Endothelial cell of umbilical vein (primary cell): ENCODE measurements around the gene NFKB1. TPM values are rescaled to one million over a fixed set of nuclear protein-coding genes. Genes with fewer than 3 reads are reported as not detected.
A peak's percentile ranks its signal among the peaks of the same experiment; 100 is the strongest.

Source experiments
- BruUV-seq: library from RNA; stranded (reverse); fragments of 400-500 nt; replicated peaks from 2 replicates; lab custom pipeline; 2021; lab: Mats Ljungman, UMichigan
- CTCF ChIA-PET: fragments of 300-600, 350-600 bp; sonication (Branson Sonifier 250); formaldehyde crosslinking; loops from one replicate; lab custom pipeline; 2021; ENCODE audit warnings: antibody characterized with exemption, inconsistent platforms; lab: Charles Lee
- POLR2A ChIA-PET: fragments of 300-600, 350-600 bp; sonication (Branson Sonifier 250); formaldehyde crosslinking; loops from one replicate; lab custom pipeline; 2021; ENCODE audit warnings: antibody characterized with exemption, inconsistent platforms; lab: Charles Lee
- DNase-seq: peaks from one replicate; pipeline ENCODE4 v3.0.0-alpha.2; 2011; ENCODE audit warnings: low read depth, low spot score
- FAIRE-seq: peaks from 2 replicates; lab custom pipeline; 2011; peaks lifted over from hg19 to GRCh38; lab: Jason Lieb, UNC
- H2AFZ ChIP-seq: 2 replicates; pipeline ENCODE4 v1.6.0; 2012; ENCODE audit warnings: low read depth, low read length, control low read depth, inconsistent platforms
- H3K27ac ChIP-seq: 2 replicates; pipeline ENCODE4 v1.5.1; 2011; ENCODE audit warnings: low read depth, mild to moderate bottlenecking, control low read depth, low read length, moderate library complexity; ENCODE audit not compliant: insufficient read depth
- H3K27me3 ChIP-seq, 2 experiments: 2 replicates each; pipeline versions ENCODE4 v1.6.0 to v1.6.1; 2011; ENCODE audit warnings: low read length in 2 of 2, mixed read lengths in 1 of 2; ENCODE audit not compliant: control insufficient read depth in 2 of 2, insufficient read depth in 2 of 2
- H3K36me3 ChIP-seq, 2 experiments: 2 replicates in 1 of 2; 3 replicates in 1 of 2; pipeline ENCODE4 v1.5.1; 2011; ENCODE audit warnings: low read length in 2 of 2, mild to moderate bottlenecking in 1 of 2, moderate library complexity in 1 of 2; ENCODE audit not compliant: control insufficient read depth in 2 of 2, insufficient read depth in 2 of 2; ENCODE audit errors: extremely low read depth in 1 of 2
- H3K4me1 ChIP-seq: 3 replicates; pipeline ENCODE4 v1.5.1; 2011; ENCODE audit warnings: mild to moderate bottlenecking, low read length; ENCODE audit not compliant: control insufficient read depth, insufficient read depth; ENCODE audit errors: extremely low read depth
- H3K4me2 ChIP-seq: 2 replicates; pipeline ENCODE4 v1.6.1; 2011; ENCODE audit warnings: low read length, control low read depth, mixed read lengths; ENCODE audit not compliant: insufficient read depth
- H3K4me3 ChIP-seq, 3 experiments: fragments of 200-600 bp in 1 of 3; sonication (generic), shearing (Covaris generic) in 1 of 3; replicated peaks in 1 of 3; 2 replicates each; pipeline ENCODE4 v1.5.1; 2011 to 2016; ENCODE audit warnings: control low read depth in 3 of 3, low read length in 3 of 3, mild to moderate bottlenecking in 2 of 3, inconsistent platforms in 1 of 3, low read depth in 1 of 3, moderate library complexity in 1 of 3; ENCODE audit not compliant: insufficient read depth in 1 of 3
- H3K79me2 ChIP-seq: 2 replicates; pipeline ENCODE4 v1.6.0; 2012; ENCODE audit warnings: low read length, inconsistent platforms; ENCODE audit not compliant: control insufficient read depth, insufficient read depth
- H3K9ac ChIP-seq: replicated peaks from 2 replicates; pipeline ENCODE3; 2011; ENCODE audit warnings: low read length, control low read depth; ENCODE audit not compliant: insufficient read depth; ENCODE audit errors: extremely low read depth
- H3K9me1 ChIP-seq: replicated peaks from 3 replicates; pipeline ENCODE4 v1.6.0; 2011; ENCODE audit warnings: mild to moderate bottlenecking, low read length; ENCODE audit not compliant: control insufficient read depth, insufficient read depth; ENCODE audit errors: extremely low read depth
- H3K9me3 ChIP-seq: replicated peaks from 2 replicates; pipeline ENCODE4 v1.5.1; 2012; ENCODE audit warnings: low read length, inconsistent platforms; ENCODE audit not compliant: control insufficient read depth, insufficient read depth
- H4K20me1 ChIP-seq: replicated peaks from 2 replicates; pipeline ENCODE3; 2011; ENCODE audit warnings: mild to moderate bottlenecking, low read length; ENCODE audit not compliant: control insufficient read depth, insufficient read depth; ENCODE audit errors: extremely low read depth
- FOS ChIP-seq: IDR thresholded peaks from 2 replicates; pipeline ENCODE4 v1.6.1; 2011; ENCODE audit warnings: mild to moderate bottlenecking, low read length, moderate library complexity, borderline replicate concordance; ENCODE audit not compliant: insufficient read depth
- GATA2 ChIP-seq: IDR thresholded peaks from 2 replicates; pipeline ENCODE4 v1.7.0; 2011; ENCODE audit warnings: low read depth, mild to moderate bottlenecking, moderate library complexity, mixed read lengths, low read length; ENCODE audit not compliant: insufficient read length, insufficient read depth
- POLR2AphosphoS5 ChIP-seq: IDR thresholded peaks from 2 replicates; pipeline ENCODE4 v1.6.1; 2012; ENCODE audit warnings: low read depth, mild to moderate bottlenecking, control low read depth, low read length, moderate library complexity; ENCODE audit not compliant: insufficient read depth
- dilution Hi-C: fragments of 300-500 bp; cut with MboI; formaldehyde crosslinking; loops from one replicate; pipeline ENCODE4 v1.15.0; 2019; ENCODE audit warnings: low sequenced_read_pairs; ENCODE audit not compliant: extremely low pct_ligation_motif_present
- intact Hi-C: fragments of 100-400 bp; cut with micrococcal nuclease; formaldehyde crosslinking; loops from one replicate; pipeline ENCODE4 v1.10.0; 2022
- polyA plus RNA-seq, 4 experiments: library from polyadenylated mRNA; depleted of rRNA in 3 of 4; stranded (reverse) in 3 of 4; unstranded in 1 of 4; fragments of >200 nt; gene quantifications; 2 replicates each; pipeline versions ENCODE4 v1.2.1 to v1.2.3, GENCODE V29; 2011 to 2012; ENCODE audit warnings: missing spikeins in 1 of 4
- total RNA-seq: library from RNA; stranded (reverse); gene quantifications from 2 replicates; pipeline ENCODE4 v1.2.3, GENCODE V29; 2021
- TF ChIP-seq, protein P1 (sequence below), 2 donors: IDR thresholded peaks; 1 replicate in 1 of 2; 2 replicates in 1 of 2; pipeline ENCODE4 v1.5.1; 2011; ENCODE audit warnings: low read length in 2 of 2, mild to moderate bottlenecking in 2 of 2, moderate library complexity in 2 of 2, control low read depth in 1 of 2, inconsistent platforms in 1 of 2, low read depth in 1 of 2; ENCODE audit not compliant: insufficient read depth in 1 of 2; ENCODE audit errors: extremely low read depth in 1 of 2

NFKB1 gene
- total and polyA plus RNA-seq, 2 donors (not counting 3 experiments of a cell fraction or from before 2014, with no cell fraction given) = 21.3 to 41.4 TPM

GRCh38 chr4:102608190-102608589 lies 107.0 kb downstream of the NFKB1 start:
- Histone ChIP-seq H3K4me3 (no peak overlapping the region), H2AFZ (no peak overlapping the region), H3K79me2 (no peaks in the 10 kb centered on the region), H4K20me1 (no peaks in the 10 kb centered on the region), H3K9me3 (no peaks in the 10 kb centered on the region), H3K27me3 (no peaks in the 10 kb centered on the region), H3K4me2 (no peak overlapping the region), H3K9me1 (no peaks in the 10 kb centered on the region), H3K9ac (no peak overlapping the region), H3K36me3 (peaks cover 21 to 26% of the 10 kb centered on the region in 2 experiments), H3K27ac (no peak overlapping the region), H3K4me1 (peaks cover 11% of the 10 kb centered on the region)
- no peak for DNase-seq
- no peak for FAIRE-seq
- ChIA-PET CTCF (interaction anchor here (1.0 to 1.6 kb wide), 2 partner anchors 13 to 491 kb away, joined by 4 read pairs; partner anchors contain the start of gene BDH2), POLR2A (no interaction called here)
- no TSS peak for BruUV-seq
- dilution Hi-C loops = no loop called here
- intact Hi-C loops = no loop called here
- TF ChIP-seq FOS (peak; percentile 19), POLR2AphosphoS5 (no peak)

- Histone ChIP-seq H3K4me3 (no peak overlapping the region), H3K27ac (no peak overlapping the region), H3K9me1 (no peaks in the 10 kb centered on the region), H3K27me3 (no peaks in the 10 kb centered on the region), H3K4me2 (no peak overlapping the region), H3K9ac (no peak overlapping the region), H3K79me2 (no peaks in the 10 kb centered on the region), H4K20me1 (no peaks in the 10 kb centered on the region), H3K36me3 (peaks cover 19 to 26% of the 10 kb centered on the region in 2 experiments), H3K4me1 (peaks cover 25% of the 10 kb centered on the region), H3K9me3 (no peaks in the 10 kb centered on the region), H2AFZ (no peak overlapping the region)
- TF ChIP-seq, protein P1, sequence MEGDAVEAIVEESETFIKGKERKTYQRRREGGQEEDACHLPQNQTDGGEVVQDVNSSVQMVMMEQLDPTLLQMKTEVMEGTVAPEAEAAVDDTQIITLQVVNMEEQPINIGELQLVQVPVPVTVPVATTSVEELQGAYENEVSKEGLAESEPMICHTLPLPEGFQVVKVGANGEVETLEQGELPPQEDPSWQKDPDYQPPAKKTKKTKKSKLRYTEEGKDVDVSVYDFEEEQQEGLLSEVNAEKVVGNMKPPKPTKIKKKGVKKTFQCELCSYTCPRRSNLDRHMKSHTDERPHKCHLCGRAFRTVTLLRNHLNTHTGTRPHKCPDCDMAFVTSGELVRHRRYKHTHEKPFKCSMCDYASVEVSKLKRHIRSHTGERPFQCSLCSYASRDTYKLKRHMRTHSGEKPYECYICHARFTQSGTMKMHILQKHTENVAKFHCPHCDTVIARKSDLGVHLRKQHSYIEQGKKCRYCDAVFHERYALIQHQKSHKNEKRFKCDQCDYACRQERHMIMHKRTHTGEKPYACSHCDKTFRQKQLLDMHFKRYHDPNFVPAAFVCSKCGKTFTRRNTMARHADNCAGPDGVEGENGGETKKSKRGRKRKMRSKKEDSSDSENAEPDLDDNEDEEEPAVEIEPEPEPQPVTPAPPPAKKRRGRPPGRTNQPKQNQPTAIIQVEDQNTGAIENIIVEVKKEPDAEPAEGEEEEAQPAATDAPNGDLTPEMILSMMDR (IDR thresholded peaks at IDR 0.05; ENCODE audit: extremely low read depth in 1 of 2, insufficient read depth in 1 of 2, low read depth in 1 of 2, low read length in 2 of 2) = peak; percentile 18 to 25
- no peak for TF ChIP-seq GATA2
- CTCF ChIA-PET = interaction anchor here (0.6 to 2.2 kb wide), 7 partner anchors 11 to 490 kb away, joined by 3 to 6 read pairs (median 4); partner anchors contain the start of gene BDH2
- FAIRE-seq = peak; percentile 71
- no TSS peak for BruUV-seq
- POLR2A ChIA-PET = no interaction called here
- dilution Hi-C loops = no loop called here
- intact Hi-C loops = loop anchor here (1.0 to 5.0 kb wide), 3 partner anchors 108 to 178 kb away; partner anchors contain the start of gene NFKB1
- peak; percentile 18 for DNase-seq
These were observed 108.8 kb downstream of the NFKB1 start for GRCh38 chr4:102610007-102610406.
